T-helper 17 cell (primary cell): ENCODE data around the gene DUOXA2. TPM values are rescaled to one million over a fixed set of nuclear protein-coding genes. Genes with fewer than 3 reads are reported as not detected.
A peak's percentile ranks its signal among the peaks of the same experiment; 100 is the strongest.

Experiments
- ATAC-seq: fragments of 150-1000 bp; cut with Tn5 transposase; 2 replicates; pipeline ENCODE4 v1.10.0; 2021; ENCODE audit warnings: mild to moderate bottlenecking, moderate library complexity
- DNase-seq, 3 donors: peaks; one replicate each; pipeline versions ENCODE4 v3.0.0 to v3.0.0-alpha.2; 2020 to 2021
- H3K9me3 ChIP-seq: one replicate; pipeline ENCODE4 v1.7.0; 2013; ENCODE audit warnings: low read length, mild to moderate bottlenecking; ENCODE audit not compliant: control insufficient read depth, poor library complexity, severe bottlenecking
- H3K27ac Mint-ChIP-seq: one replicate; pipeline ENCODE4 v1.8.0; 2022; ENCODE audit warnings: mild to moderate bottlenecking, moderate library complexity, mixed read lengths
- H3K27me3 Mint-ChIP-seq: one replicate; pipeline ENCODE4 v1.8.0; 2022; ENCODE audit warnings: mixed read lengths
- H3K36me3 Mint-ChIP-seq: one replicate; pipeline ENCODE4 v1.8.0; 2022; ENCODE audit warnings: low read depth, mixed read lengths
- H3K4me1 Mint-ChIP-seq: one replicate; pipeline ENCODE4 v1.8.0; 2022; ENCODE audit warnings: mild to moderate bottlenecking, mixed read lengths
- H3K4me3 Mint-ChIP-seq: one replicate; pipeline ENCODE4 v1.8.0; 2022; ENCODE audit warnings: mild to moderate bottlenecking, moderate library complexity, mixed read lengths
- total RNA-seq, 4 donors: library from RNA in 2 of 4; stranded (reverse) in 2 of 4; gene quantifications; one replicate each; pipeline ENCODE4 v1.2.3 and lab custom pipeline; 2022 to 2026

Gene DUOXA2
- total RNA-seq, 2 donors from 2014 or later = not detected

GRCh38 chr15:45138814-45139765 is 25.0 kb downstream of the DUOXA2 start:
- Mint-ChIP-seq H3K4me3 (no peak overlapping the region), H3K36me3 (no peaks in the 10 kb centered on the region), H3K27ac (no peak overlapping the region), H3K4me1 (peaks cover 5% of the 10 kb centered on the region), H3K27me3 (peaks cover 29% of the 10 kb centered on the region)
- DNase-seq = no peak
- ATAC-seq = no peak
- no peaks in the 10 kb centered on the region for H3K9me3 ChIP-seq

DNA sequence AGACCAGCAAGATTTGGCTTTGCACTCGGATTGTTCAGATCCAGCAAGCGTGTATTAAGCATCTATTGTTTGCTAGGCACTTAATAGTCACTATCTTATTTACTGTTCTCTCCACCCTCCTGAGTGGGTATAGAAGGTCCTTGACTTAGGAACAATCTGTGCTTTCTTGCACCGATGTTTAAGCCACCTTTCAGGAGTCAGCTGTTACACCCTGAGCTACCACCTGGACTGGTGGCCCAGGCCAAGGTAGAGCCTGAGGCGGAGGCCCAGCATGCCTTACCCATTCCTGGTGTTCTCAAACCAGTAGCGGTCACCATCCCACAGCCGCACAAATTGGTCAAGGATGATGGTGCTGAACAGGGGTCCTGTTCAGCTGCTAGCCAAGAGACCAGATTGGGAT is 25.6 kb downstream of the DUOXA2 start:
- no peak for ATAC-seq
- no peak for DNase-seq
- Mint-ChIP-seq H3K27me3 (peaks cover 25% of the 10 kb centered on the region), H3K27ac (no peak overlapping the region), H3K36me3 (no peaks in the 10 kb centered on the region), H3K4me1 (peaks cover 3% of the 10 kb centered on the region), H3K4me3 (no peak overlapping the region)
- no peaks in the 10 kb centered on the region for H3K9me3 ChIP-seq

DNA sequence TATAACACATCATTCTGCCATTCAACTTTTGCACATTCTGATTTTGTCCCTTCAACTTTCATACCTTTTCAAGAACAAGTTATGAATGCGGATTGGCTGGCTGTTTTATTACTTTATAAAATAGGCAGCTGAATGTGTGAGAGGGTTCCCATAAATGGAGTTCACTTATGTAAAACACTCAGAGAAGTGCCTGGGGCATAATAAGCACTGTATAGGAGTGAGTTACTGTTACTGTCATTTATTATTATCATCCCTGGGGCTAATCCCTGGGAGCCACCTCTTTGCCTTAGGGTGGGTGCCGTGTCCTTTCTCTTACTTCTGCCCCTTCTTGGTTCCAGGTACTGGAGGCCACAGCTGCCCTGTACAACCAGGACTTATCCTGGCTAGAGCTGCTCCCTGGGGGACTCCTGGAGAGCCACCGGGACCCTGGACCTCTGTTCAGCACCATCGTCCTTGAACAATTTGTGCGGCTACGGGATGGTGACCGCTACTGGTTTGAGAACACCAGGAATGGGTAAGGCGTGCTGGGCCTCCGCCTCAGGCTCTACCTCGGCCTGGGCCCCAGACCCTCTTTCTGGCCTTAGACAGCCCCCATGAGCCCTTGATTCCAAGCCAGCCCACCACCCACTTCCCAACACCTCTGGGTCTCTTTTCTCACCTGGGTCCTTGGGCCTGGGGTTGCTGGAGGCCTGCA is 26.6 kb downstream of the DUOXA2 start:
- Mint-ChIP-seq H3K27me3 (peaks cover 25% of the 10 kb centered on the region), H3K4me1 (peaks cover 3% of the 10 kb centered on the region), H3K27ac (no peak overlapping the region), H3K36me3 (no peaks in the 10 kb centered on the region), H3K4me3 (no peak overlapping the region)
- DNase-seq (no peak), ATAC-seq (no peak)
- no peaks in the 10 kb centered on the region for H3K9me3 ChIP-seq

- H3K27ac Mint-ChIP-seq = no peak overlapping the region
- peaks cover 5% of the 10 kb centered on the region for H3K4me1 Mint-ChIP-seq
- H3K4me3 Mint-ChIP-seq = no peak overlapping the region
- no peaks in the 10 kb centered on the region for H3K36me3 Mint-ChIP-seq
- ATAC-seq (no peak), DNase-seq (no peak)
- peaks cover 21% of the 10 kb centered on the region for H3K27me3 Mint-ChIP-seq
- H3K9me3 ChIP-seq = no peaks in the 10 kb centered on the region
Observed at GRCh38 chr15:45141386-45141785, 27.3 kb downstream of the DUOXA2 start.

DNA sequence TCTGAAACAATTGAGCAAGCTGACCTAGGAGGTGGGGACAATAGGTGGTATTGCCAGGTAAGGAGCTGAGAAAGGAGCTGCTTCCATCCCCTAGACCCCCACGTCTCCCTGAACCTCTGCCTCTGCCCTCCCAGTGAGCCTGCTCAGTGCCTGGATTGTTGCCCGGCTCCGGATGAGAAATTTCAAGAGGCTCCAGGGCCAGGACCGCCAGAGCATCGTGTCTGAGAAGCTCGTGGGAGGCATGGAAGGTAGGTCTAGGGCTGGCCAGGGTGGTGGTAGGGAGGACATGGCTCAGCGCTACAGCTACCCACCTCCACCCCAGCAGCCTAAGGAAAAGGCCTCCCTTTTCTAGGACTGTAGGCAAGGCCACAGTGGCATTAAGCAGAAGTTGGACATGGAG is 28.9 kb downstream of the DUOXA2 start:
- Mint-ChIP-seq H3K4me3 (no peak overlapping the region), H3K27me3 (peaks cover 14% of the 10 kb centered on the region), H3K27ac (no peak overlapping the region), H3K36me3 (no peaks in the 10 kb centered on the region), H3K4me1 (peaks cover 3% of the 10 kb centered on the region)
- DNase-seq = no peak
- no peaks in the 10 kb centered on the region for H3K9me3 ChIP-seq
- no peak for ATAC-seq

DNA sequence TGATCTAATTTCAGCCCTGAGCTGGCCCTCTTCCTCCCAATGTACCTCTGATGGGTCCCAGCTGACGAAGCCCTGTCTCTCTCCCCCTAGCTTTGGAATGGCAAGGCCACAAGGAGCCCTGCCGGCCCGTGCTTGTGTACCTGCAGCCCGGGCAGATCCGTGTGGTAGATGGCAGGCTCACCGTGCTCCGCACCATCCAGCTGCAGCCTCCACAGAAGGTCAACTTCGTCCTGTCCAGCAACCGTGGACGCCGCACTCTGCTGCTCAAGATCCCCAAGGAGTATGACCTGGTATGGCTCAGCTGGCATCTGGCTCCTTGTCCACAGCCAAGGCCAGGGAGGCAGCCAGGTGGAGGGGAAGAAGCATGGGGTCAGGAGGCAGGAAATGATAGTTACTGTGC is 29.8 kb downstream of the DUOXA2 start:
- no peak for ATAC-seq
- Mint-ChIP-seq H3K4me1 (peaks cover 3% of the 10 kb centered on the region), H3K4me3 (no peak overlapping the region), H3K27ac (no peak overlapping the region), H3K27me3 (peaks cover 9% of the 10 kb centered on the region), H3K36me3 (no peaks in the 10 kb centered on the region)
- no peak for DNase-seq
- H3K9me3 ChIP-seq = no peaks in the 10 kb centered on the region

DNA sequence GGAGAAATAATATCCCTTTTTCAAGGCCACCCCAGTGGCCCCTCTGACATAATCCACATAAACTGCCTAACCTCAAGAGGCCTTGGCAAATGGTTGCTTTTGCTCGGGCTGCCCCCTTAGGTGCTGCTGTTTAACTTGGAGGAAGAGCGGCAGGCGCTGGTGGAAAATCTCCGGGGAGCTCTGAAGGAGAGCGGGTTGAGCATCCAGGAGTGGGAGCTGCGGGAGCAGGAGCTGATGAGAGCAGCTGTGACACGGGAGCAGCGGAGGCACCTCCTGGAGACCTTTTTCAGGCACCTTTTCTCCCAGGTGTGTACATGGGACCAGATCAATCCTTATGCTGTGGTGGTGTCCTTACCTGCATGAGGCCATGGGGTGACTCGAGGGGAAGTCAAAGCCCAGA is 30.6 kb downstream of the DUOXA2 start:
- Mint-ChIP-seq H3K4me3 (no peak overlapping the region), H3K36me3 (no peaks in the 10 kb centered on the region), H3K27me3 (peaks cover 9% of the 10 kb centered on the region), H3K27ac (no peak overlapping the region), H3K4me1 (peaks cover 3% of the 10 kb centered on the region)
- DNase-seq (no peak), ATAC-seq (no peak)
- H3K9me3 ChIP-seq = no peaks in the 10 kb centered on the region

DNA sequence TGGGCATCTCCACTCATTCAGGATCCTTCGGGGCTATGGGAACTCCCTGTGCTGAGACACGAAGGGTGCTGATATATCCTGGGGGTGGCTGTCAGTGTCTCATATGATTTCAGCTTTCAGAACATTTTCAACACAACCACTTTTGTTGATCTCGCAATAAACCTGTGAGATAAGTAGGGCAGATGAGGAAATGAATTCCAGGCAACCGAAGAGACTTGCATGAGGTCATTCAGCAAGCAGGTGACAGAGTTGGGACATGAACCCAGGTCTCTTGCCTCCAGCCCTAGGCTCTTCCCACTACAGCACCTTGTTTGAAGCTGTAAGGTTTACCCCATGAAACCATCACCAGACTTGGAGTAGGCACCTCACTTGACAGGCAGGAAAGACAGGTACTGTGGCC is 32.3 kb downstream of the DUOXA2 start:
- Mint-ChIP-seq H3K27me3 (peaks cover 9% of the 10 kb centered on the region), H3K36me3 (no peaks in the 10 kb centered on the region), H3K27ac (no peak overlapping the region), H3K4me1 (peaks cover 3% of the 10 kb centered on the region), H3K4me3 (no peak overlapping the region)
- ATAC-seq = no peak
- DNase-seq = no peak
- no peaks in the 10 kb centered on the region for H3K9me3 ChIP-seq

GRCh38 chr15:45147606-45148005 is 33.5 kb downstream of the DUOXA2 start:
- peaks cover 3% of the 10 kb centered on the region for H3K4me1 Mint-ChIP-seq
- ATAC-seq (no peak), DNase-seq (no peak)
- H3K4me3 Mint-ChIP-seq = no peak overlapping the region
- no peaks in the 10 kb centered on the region for H3K36me3 Mint-ChIP-seq
- H3K27ac Mint-ChIP-seq = no peak overlapping the region
- H3K9me3 ChIP-seq = no peaks in the 10 kb centered on the region
- peaks cover 5% of the 10 kb centered on the region for H3K27me3 Mint-ChIP-seq

DNA sequence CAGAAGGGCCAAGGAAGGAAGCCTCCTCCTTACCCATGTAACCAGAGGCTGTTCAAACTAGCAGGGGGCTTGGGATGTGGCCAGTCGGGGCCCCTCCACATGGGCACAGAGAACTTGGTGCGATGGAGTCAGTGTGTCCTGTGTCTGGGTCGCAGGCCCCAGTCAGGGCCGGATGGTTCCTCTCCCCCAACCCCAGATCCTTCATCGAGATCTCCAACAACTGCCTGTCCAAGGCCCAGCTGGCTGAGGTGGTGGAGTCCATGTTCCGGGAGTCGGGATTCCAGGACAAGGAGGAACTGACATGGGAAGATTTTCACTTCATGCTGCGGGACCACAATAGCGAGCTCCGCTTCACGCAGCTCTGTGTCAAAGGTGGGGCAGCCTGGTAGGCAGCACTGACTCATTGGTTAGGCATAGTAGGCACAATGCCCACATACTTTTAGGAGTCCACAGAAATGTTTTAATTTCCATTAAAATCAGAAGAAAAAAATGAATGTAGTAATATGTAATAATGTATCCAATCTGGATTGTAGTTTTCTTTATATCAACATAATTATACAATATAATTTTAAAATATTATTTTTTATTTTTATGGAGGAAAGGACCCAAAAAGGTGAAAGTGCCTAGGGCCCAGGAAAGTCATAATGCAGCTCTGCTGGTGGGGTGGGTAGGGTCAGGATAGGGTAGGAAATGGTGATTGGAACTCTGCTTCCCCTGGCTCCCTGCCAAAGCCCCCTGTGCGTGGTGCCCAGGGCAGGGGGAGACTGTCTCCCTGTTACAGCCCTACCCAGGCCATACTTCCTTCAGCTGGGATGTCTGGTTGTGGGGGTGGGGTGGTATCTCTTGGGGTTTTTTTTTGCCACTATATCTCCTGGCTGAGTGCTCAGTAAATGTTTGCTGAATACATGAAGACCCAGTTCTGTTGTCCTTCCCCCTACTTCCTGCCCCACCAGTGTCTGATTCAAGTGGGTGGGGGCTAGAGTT is 34.2 kb downstream of the DUOXA2 start:
- Mint-ChIP-seq H3K4me3 (no peak overlapping the region), H3K36me3 (no peaks in the 10 kb centered on the region), H3K27me3 (peaks cover 5% of the 10 kb centered on the region), H3K4me1 (peaks cover 3% of the 10 kb centered on the region), H3K27ac (peak overlapping the region; percentile 14)
- DNase-seq (no peak), ATAC-seq (no peak)
- H3K9me3 ChIP-seq = no peaks in the 10 kb centered on the region

- no peaks in the 10 kb centered on the region for H3K9me3 ChIP-seq
- H3K4me3 Mint-ChIP-seq = no peak overlapping the region
- H3K27me3 Mint-ChIP-seq = peaks cover 5% of the 10 kb centered on the region
- H3K36me3 Mint-ChIP-seq = no peaks in the 10 kb centered on the region
- H3K4me1 Mint-ChIP-seq = peaks cover 3% of the 10 kb centered on the region
- DNase-seq (no peak), ATAC-seq (no peak)
- peak overlapping the region; percentile 14 for H3K27ac Mint-ChIP-seq
Observed at GRCh38 chr15:45149060-45149459, 34.9 kb downstream of the DUOXA2 start.

GRCh38 chr15:45150481-45150880 is 36.4 kb downstream of the DUOXA2 start:
- Mint-ChIP-seq H3K4me1 (peaks cover 3% of the 10 kb centered on the region), H3K4me3 (no peak overlapping the region), H3K27me3 (no peaks in the 10 kb centered on the region), H3K36me3 (no peaks in the 10 kb centered on the region), H3K27ac (no peak overlapping the region)
- no peak for DNase-seq
- ATAC-seq = no peak
- no peaks in the 10 kb centered on the region for H3K9me3 ChIP-seq

DNA sequence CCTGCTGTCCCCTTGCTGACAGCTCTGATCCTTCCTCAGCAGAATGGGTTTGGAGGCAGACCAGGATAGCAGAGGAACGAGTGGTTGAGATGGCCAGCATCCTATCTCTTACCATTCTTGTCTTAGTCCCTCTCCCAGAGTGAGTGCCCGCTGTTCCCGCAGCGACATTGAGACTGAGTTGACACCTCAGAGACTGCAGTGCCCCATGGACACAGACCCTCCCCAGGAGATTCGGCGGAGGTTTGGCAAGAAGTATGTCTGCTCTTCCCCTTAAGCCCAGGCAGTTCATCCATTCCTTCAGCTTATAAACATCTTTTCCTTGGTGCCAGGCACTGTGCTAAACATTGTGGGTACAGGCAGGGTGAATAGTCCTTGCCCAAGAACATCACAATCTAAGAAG is 36.9 kb downstream of the DUOXA2 start:
- no peak for DNase-seq
- ATAC-seq = no peak
- Mint-ChIP-seq H3K4me1 (peaks cover under 1% of the 10 kb centered on the region), H3K27me3 (no peaks in the 10 kb centered on the region), H3K27ac (no peak overlapping the region), H3K4me3 (no peak overlapping the region), H3K36me3 (no peaks in the 10 kb centered on the region)
- no peaks in the 10 kb centered on the region for H3K9me3 ChIP-seq
